Stomach (tissue), 4 donors: ENCODE measurements around the gene TMSB15C.

Source experiments
- EP300 ChIP-seq: sonication (generic); formaldehyde crosslinking; IDR thresholded peaks from one replicate; pipeline ENCODE4 v1.6.1; 2017; ENCODE audit warnings: antibody characterized with exemption
- POLR2A ChIP-seq, 4 donors: fragments of 450-650 bp; IDR thresholded peaks; one replicate each; pipeline ENCODE4 v1.6.1; 2016; ENCODE audit warnings: antibody characterized with exemption in 4 of 4, control low read depth in 2 of 4, mild to moderate bottlenecking in 1 of 4, moderate library complexity in 1 of 4
- POLR2AphosphoS5 ChIP-seq, 3 donors: sonication (generic); formaldehyde crosslinking; IDR thresholded peaks; one replicate each; pipeline ENCODE4 v1.6.1; 2016; ENCODE audit warnings: antibody characterized with exemption in 3 of 3
- TF ChIP-seq, protein P1 (sequence below), 7 experiments: fragments of 450-650 bp in 4 of 7; fragments of 200-600 bp in 3 of 7; sonication (generic) in 3 of 7; IDR thresholded peaks; one replicate each; pipeline ENCODE4 v1.5.1; 2016 to 2019; ENCODE audit warnings: antibody characterized with exemption in 7 of 7, control low read depth in 2 of 7, mild to moderate bottlenecking in 1 of 7

DNA sequence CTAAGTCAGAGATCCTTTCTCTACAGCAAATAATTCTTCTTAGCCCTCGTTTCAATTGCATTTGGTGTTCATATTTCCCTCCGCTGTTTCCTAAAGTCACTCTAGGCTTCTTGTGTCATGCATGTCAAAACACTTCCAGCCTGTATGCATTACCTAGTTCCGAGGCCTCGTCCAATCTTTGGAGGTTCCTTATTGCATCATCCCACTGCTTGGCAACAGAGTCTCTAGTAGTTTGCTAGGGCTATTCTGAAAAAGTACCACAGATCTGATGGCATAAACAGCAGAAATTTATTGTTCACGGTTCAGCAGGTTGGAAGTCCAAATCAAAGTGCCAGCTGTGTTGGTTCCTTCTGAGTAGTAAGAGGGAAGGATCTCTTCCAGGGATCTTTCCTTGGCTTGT is 30.4 kb downstream of the TMSB15C start:
- TF ChIP-seq, protein P1, sequence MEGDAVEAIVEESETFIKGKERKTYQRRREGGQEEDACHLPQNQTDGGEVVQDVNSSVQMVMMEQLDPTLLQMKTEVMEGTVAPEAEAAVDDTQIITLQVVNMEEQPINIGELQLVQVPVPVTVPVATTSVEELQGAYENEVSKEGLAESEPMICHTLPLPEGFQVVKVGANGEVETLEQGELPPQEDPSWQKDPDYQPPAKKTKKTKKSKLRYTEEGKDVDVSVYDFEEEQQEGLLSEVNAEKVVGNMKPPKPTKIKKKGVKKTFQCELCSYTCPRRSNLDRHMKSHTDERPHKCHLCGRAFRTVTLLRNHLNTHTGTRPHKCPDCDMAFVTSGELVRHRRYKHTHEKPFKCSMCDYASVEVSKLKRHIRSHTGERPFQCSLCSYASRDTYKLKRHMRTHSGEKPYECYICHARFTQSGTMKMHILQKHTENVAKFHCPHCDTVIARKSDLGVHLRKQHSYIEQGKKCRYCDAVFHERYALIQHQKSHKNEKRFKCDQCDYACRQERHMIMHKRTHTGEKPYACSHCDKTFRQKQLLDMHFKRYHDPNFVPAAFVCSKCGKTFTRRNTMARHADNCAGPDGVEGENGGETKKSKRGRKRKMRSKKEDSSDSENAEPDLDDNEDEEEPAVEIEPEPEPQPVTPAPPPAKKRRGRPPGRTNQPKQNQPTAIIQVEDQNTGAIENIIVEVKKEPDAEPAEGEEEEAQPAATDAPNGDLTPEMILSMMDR (IDR thresholded peaks at IDR 0.05): no peak
- TF ChIP-seq POLR2A (IDR thresholded peaks at IDR 0.05) (no peak), EP300 (no peak), POLR2AphosphoS5 (IDR thresholded peaks at IDR 0.05) (no peak)
